ENCODE data around the gene FAIM2.
"Not testable (repeated sequence)": the region's sequence is repeated elsewhere in the genome, so short reads cannot be mapped to it uniquely, and the experiment has no call there.

The FAIM2 gene

GRCh38 chr12:49893753-49894750 is 9.6 kb downstream of the FAIM2 start:
- no peak for DNase-seq (ENCODE audit: low spot score)

- DNase-seq (ENCODE audit: low spot score): no peak
These were observed 10.9 kb downstream of the FAIM2 start for GRCh38 chr12:49892732-49893317.

GRCh38 chr12:49892084-49892731 is 11.5 kb downstream of the FAIM2 start:
- DNase-seq (ENCODE audit: low spot score): no peak

- DNase-seq (ENCODE audit: low spot score): no peak
These were observed 12.2 kb downstream of the FAIM2 start for GRCh38 chr12:49891476-49891875.

- no peak for DNase-seq (ENCODE audit: low spot score)
These were observed 12.7 kb downstream of the FAIM2 start for GRCh38 chr12:49891012-49891411.

- DNase-seq (ENCODE audit: low spot score): no peak
These were observed 13.6 kb downstream of the FAIM2 start for GRCh38 chr12:49890096-49890461.

GRCh38 chr12:49889361-49890095 is 14.2 kb downstream of the FAIM2 start:
- no peak for DNase-seq (ENCODE audit: low spot score)

- DNase-seq (ENCODE audit: low spot score): no peak
These were observed 15.1 kb downstream of the FAIM2 start for GRCh38 chr12:49888461-49889151.

GRCh38 chr12:49887536-49888401 is 15.9 kb downstream of the FAIM2 start:
- no peak for DNase-seq (ENCODE audit: low spot score)

GRCh38 chr12:49887091-49887490 is 16.6 kb downstream of the FAIM2 start:
- DNase-seq (ENCODE audit: low spot score): no peak

GRCh38 chr12:49885663-49886461 is 17.8 kb downstream of the FAIM2 start:
- no peak for DNase-seq (ENCODE audit: low spot score)

GRCh38 chr12:49885118-49885517 is 18.6 kb downstream of the FAIM2 start:
- DNase-seq (ENCODE audit: low spot score): no peak

GRCh38 chr12:49882851-49883464 is 20.7 kb downstream of the FAIM2 start:
- no peak for DNase-seq (ENCODE audit: low spot score)

- DNase-seq (ENCODE audit: low spot score): no peak
These were observed 21.4 kb downstream of the FAIM2 start for GRCh38 chr12:49882248-49882850.

- no peak for DNase-seq (ENCODE audit: low spot score)
These were observed 22.1 kb downstream of the FAIM2 start for GRCh38 chr12:49881415-49882247.

GRCh38 chr12:49880756-49881414 is 22.8 kb downstream of the FAIM2 start:
- DNase-seq (ENCODE audit: low spot score): no peak

GRCh38 chr12:49879065-49879464 is 24.6 kb downstream of the FAIM2 start:
- DNase-seq (ENCODE audit: low spot score): not testable (repeated sequence)
